ENCODE results near the gene TEX14. TPM values are rescaled to one million over a fixed set of nuclear protein-coding genes. Genes with fewer than 3 reads are reported as not detected.
A peak's percentile ranks its signal among the peaks of the same experiment; 100 is the strongest.
"Not testable (repeated sequence)": the region's sequence is repeated elsewhere in the genome, so short reads cannot be mapped to it uniquely, and the experiment has no call there.

Gene TEX14
- total RNA-seq, 2 experiments from 2014 or later, result 0.30 to 0.43 TPM

DNA sequence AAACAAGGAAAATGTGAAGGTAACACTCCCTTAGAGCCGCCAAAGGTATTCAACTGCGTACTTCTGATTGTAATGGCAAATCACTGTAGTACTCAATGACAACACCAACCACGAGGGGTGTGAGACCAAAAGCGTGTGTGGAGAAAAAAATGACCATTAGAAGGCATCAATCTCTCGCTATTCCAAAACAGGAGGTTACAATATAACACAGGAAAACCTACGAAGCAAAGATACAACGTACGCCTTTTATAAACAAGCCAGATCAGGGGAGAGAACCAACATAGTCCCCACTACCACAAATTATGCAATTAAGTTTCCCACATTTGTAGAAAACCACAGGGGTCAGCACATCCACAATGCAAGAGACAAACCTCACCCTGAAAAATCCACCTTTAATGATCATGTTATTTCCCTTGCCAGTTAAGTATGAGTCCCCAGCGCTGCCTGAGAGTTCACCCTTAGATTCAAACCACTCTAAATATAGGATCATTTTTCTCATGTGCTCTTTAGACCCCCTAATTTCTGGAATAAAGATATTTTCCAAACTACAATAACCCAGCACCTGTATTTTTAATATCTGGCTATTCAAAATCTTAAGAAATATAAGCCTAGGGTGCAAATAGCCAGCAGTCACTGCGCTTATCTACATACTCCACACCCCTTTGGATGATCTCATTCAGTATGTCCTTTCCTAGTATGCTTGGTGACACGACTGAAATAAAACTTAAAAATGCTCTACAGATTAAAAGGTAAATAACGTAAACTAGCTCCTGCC lies 12.4 kb downstream of the TEX14 start:
- ATAC-seq (ENCODE audit: low read depth), result no peak
- no peak overlapping the region for H3K4me3 Mint-ChIP-seq

DNA sequence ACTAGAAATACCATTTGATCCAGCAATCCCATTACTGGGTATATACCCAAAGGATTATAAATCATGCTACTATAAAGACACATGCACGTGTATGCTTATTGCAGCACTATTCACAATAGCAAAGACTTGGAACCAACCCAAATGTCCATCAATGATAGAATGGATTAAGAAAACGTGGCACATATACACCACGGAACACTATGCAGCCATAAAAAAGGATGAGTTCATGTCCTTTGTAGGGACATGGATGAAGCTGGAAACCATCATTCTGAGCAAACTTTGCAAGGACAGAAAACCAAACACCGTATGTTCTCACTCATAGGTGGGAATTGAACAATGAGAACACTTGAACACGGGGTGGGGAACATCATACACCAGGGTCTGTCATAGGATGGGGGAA lies 13.6 kb downstream of the TEX14 start:
- H3K4me3 Mint-ChIP-seq; H3K4me1 Mint-ChIP-seq; H3K9me3 Mint-ChIP-seq; DNase-seq; POLR2A ChIA-PET; H3K27me3 Mint-ChIP-seq; H3K36me3 Mint-ChIP-seq; ATAC-seq (ENCODE audit: low read depth); H3K27ac Mint-ChIP-seq: not testable (repeated sequence)

More for the DNA sequence above, 12.4 kb downstream of the TEX14 start:
- Mint-ChIP-seq H3K27me3 (peaks cover 7% of the 10 kb centered on the region), H3K27ac (no peak overlapping the region), H3K36me3 (no peaks in the 10 kb centered on the region), H3K9me3 (peaks cover 1% of the 10 kb centered on the region), H3K4me1 (no peaks in the 10 kb centered on the region)
- POLR2A ChIA-PET, result no interaction called here
- no peak for DNase-seq

DNA sequence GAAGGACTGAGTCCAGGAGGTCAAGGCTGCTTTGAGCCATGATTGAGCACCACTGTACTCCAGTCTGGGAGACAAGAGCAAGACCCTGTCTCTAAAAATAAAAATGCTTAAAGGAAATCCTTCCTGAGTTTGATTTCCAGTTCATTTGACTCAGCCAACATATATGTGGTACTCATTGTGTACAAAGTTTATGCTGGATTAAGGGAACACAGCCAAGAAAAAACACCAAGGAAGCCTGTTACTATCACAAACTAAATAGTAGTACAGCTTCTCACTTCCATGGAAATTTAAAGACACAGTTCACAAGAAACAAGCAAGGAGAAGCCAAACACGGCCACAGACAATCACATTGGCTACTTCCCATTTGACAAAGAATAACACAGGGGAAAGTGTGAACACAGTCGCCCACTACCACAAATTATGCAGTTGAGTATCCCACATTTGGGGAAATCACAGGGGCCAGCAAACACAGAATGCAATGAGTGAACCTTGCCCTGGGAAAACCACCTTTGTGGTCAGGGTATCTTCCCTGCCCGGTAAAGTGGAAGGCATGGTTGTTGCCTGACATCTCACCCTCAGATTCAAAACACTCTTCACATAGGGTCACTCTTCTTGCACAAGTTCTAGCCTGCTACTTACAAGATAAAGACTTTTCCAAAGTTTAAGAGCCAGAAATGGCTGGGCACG lies 14.5 kb downstream of the TEX14 start:
- Mint-ChIP-seq H3K9me3 (peaks cover 1% of the 10 kb centered on the region), H3K36me3 (no peaks in the 10 kb centered on the region), H3K27ac (no peak overlapping the region), H3K4me1 (no peaks in the 10 kb centered on the region), H3K27me3 (peaks cover 7% of the 10 kb centered on the region), H3K4me3 (no peak overlapping the region)
- POLR2A ChIA-PET, result no interaction called here
- ATAC-seq (ENCODE audit: low read depth) (no peak), DNase-seq (no peak)

DNA sequence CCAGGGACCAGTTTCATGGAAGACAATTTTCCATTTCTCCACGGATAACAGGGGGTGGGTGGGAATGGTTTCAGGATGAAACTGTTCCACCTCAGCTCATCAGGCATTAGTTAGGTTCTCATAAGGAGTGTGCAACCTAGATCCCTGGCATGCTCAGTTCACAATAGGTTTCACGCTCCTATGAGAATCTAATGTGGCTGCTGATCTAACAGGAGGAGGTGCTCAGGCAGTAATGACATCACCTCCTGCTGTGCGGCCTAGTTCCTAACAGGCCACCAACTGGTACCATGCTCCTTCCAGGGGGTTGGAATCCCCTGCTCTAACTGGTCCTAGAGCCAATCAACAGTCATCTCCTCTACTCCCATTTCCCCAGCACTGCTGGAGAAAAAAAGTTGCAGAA lies 19.9 kb downstream of the TEX14 start:
- Mint-ChIP-seq H3K4me3 (no peak overlapping the region), H3K9me3 (no peaks in the 10 kb centered on the region), H3K27me3 (peaks cover 20% of the 10 kb centered on the region), H3K4me1 (peaks cover 2% of the 10 kb centered on the region), H3K27ac (no peak overlapping the region), H3K36me3 (no peaks in the 10 kb centered on the region)
- no peak for ATAC-seq (ENCODE audit: low read depth)
- POLR2A ChIA-PET, result no interaction called here
- DNase-seq, result no peak

DNA sequence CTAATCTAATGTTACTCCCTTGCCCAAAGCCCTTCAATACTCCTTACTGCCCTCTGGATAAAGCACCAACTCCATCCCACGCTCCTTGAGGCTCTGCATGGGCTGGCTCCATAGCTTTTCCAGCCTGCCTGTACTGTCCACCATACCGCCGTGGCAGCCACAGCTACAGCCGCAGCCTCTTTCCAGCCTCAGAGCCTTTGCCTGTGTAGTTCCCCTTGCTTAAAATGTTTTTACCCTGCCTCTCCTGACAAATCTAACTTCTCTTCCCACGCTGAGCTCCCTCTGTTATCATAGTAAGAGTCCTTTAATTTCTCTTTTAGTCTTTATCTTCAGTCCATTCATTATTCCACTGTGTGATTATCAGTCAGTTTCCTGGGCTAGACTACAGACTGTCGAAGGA lies 22.0 kb downstream of the TEX14 start:
- H3K27ac Mint-ChIP-seq, result no peak overlapping the region
- H3K27me3 Mint-ChIP-seq, result peaks cover 19% of the 10 kb centered on the region
- DNase-seq, result no peak
- no peaks in the 10 kb centered on the region for H3K9me3 Mint-ChIP-seq
- POLR2A ChIA-PET, result no interaction called here
- H3K36me3 Mint-ChIP-seq, result no peaks in the 10 kb centered on the region
- H3K4me3 Mint-ChIP-seq, result no peak overlapping the region
- H3K4me1 Mint-ChIP-seq, result peaks cover 8% of the 10 kb centered on the region
- ATAC-seq (ENCODE audit: low read depth), result no peak

DNA sequence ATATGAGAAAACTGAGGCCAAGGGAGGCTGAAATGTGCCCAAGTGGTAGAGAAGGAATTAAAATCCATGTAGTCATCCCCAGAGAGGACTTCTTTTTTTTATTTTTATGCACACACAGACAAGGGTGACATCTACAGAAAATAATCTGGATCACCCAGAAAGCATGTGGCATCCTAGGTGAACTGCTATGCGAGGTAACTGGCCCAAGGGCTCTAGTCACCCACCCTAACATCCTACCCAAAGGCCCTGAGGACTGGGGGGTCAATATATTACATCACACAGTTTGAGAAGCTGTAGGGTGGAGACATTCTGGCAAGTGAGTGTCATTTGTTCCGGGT lies 23.3 kb downstream of the TEX14 start:
- peaks cover 19% of the 10 kb centered on the region for H3K27me3 Mint-ChIP-seq
- H3K36me3 Mint-ChIP-seq, result no peaks in the 10 kb centered on the region
- DNase-seq, result no peak
- peaks cover 8% of the 10 kb centered on the region for H3K4me1 Mint-ChIP-seq
- POLR2A ChIA-PET, result no interaction called here
- no peak overlapping the region for H3K4me3 Mint-ChIP-seq
- ATAC-seq (ENCODE audit: low read depth), result no peak
- no peak overlapping the region for H3K27ac Mint-ChIP-seq
- no peaks in the 10 kb centered on the region for H3K9me3 Mint-ChIP-seq

DNA sequence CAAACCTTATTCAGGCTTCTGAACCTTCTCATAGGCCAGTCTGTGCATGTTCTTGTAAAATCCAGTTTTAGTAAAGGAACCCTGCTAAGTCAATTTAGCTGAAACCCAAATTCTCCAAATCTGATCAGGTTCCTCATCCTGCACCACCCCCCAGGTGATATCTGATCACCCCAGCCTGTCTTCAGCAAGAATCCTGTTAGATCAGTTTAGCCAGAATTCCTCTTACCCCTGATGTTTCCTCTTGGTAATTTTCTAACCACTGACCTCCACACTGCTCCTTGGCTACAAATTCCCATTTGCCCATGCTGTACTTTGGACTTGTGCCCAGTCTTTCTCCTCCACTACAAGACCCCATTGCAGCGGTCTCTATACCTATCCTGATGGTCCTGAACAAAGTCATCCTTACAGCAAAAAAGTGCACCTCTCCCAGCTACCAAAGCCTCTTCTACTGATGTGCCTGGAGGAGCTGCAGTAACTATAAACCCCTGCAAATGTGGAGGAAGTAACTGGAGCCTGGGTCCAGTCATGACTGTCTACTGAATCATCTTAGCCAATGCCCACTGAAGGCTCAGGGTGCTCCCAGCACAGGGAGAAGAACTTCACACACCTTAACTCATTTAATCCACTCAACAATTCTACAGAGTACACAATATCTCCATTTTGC lies 23.8 kb downstream of the TEX14 start:
- no peaks in the 10 kb centered on the region for H3K36me3 Mint-ChIP-seq
- no peaks in the 10 kb centered on the region for H3K9me3 Mint-ChIP-seq
- POLR2A ChIA-PET, result no interaction called here
- ATAC-seq (ENCODE audit: low read depth) (no peak), DNase-seq (no peak)
- peaks cover 8% of the 10 kb centered on the region for H3K4me1 Mint-ChIP-seq
- H3K4me3 Mint-ChIP-seq, result no peak overlapping the region
- peaks cover 19% of the 10 kb centered on the region for H3K27me3 Mint-ChIP-seq
- no peak overlapping the region for H3K27ac Mint-ChIP-seq

DNA sequence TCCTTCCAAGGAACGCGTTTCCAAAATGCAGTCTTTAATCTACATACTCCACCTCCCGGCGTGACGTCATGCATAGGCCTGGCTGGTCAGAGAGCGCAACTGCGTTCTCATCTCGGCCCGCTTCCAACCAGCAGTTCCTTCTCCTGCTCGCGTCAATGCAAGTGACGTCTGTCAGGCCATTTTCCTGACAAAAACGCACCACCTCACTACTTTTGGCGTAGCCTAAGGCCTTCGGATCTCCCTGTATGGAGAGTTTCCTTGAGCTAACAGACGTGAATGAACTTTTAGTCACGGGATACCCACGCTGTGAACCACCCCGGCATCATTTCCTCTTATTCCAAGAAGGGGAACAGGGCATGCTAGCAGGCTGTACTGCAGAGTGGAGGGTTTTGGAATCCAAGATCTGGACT lies 25.0 kb downstream of the TEX14 start:
- H3K27me3 Mint-ChIP-seq, result peaks cover 18% of the 10 kb centered on the region
- peaks cover 8% of the 10 kb centered on the region for H3K4me1 Mint-ChIP-seq
- ATAC-seq (ENCODE audit: low read depth), result no peak
- peak overlapping the region; percentile 35 for H3K4me3 Mint-ChIP-seq
- H3K36me3 Mint-ChIP-seq, result no peaks in the 10 kb centered on the region
- no peak overlapping the region for H3K27ac Mint-ChIP-seq
- DNase-seq, result no peak
- no peaks in the 10 kb centered on the region for H3K9me3 Mint-ChIP-seq
- POLR2A ChIA-PET, result interaction anchor here (1.1 kb wide), 1 partner anchor 35 kb away, joined by 5 read pairs; no protein-coding TSS in a partner anchor

DNA sequence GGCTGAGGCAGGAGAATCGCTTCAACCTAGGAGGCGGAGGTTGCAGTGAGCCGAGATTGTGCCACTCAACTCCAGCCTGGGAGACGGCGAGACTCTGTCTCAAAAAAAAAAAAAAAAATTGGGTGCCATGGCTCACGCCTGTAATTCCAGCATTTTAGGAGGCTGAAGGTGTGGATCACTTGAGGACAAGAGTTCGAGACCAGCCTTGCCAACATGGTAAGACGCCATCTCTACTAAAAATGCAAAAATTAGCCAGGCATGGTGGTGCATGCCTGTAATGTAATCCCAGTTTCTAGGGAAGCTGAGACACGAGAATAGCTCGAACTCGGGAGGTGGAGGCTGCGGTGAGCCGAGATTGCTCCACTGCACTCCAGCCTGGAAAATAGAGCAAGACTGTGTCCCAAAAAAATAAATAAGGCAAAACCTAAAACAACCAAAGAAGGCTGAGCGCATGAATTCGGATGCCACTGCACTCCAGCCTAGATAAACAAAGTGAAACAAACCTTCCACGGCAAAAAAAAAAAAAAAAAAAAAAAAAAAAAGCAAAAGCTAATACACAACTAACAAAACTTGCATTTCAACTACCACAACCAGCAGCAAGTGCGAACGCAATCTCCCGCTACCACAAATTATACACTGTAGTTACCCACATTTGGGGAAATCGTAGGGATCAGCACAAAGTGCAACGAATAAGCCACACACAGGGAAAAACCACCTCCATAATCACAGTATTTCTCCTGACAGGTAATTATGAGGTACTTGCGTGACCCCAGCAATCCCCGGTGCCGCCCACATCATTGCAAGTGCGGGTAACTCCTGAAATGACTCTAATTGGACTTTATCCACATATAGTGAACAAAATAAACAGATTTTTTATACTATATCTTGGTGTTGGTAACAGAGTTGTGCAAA lies 25.6 kb downstream of the TEX14 start:
- H3K27ac Mint-ChIP-seq, result no peak overlapping the region
- no peaks in the 10 kb centered on the region for H3K36me3 Mint-ChIP-seq
- no peak for DNase-seq
- H3K27me3 Mint-ChIP-seq, result peaks cover 16% of the 10 kb centered on the region
- POLR2A ChIA-PET, result interaction anchor here (0.7 to 1.1 kb wide), 3 partner anchors 34 to 151 kb away, joined by 3 to 5 read pairs (median 4); no protein-coding TSS in a partner anchor
- H3K4me3 Mint-ChIP-seq, result no peak overlapping the region
- peaks cover 8% of the 10 kb centered on the region for H3K4me1 Mint-ChIP-seq
- H3K9me3 Mint-ChIP-seq, result no peaks in the 10 kb centered on the region
- no peak for ATAC-seq (ENCODE audit: low read depth)

DNA sequence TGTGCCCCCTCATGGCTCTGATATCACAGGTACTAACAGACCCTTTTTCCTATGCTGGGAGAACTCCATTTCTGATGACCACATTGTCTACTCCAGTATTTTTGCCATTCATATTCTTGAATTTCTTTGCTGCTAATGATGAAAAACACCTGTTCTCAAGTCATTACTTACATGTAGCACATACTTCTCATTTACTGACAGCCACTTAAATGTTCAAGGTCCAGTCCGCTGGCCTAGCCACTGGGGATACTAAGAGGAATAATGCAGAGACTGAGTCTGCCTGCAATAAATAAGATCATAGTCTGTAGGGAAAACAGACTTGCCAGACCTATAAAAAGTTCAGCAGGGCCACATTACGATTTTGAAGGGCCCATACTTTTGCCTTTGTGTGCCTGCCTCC lies 27.5 kb downstream of the TEX14 start:
- POLR2A ChIA-PET, result no interaction called here
- Mint-ChIP-seq H3K9me3 (no peaks in the 10 kb centered on the region), H3K36me3 (no peaks in the 10 kb centered on the region), H3K27ac (no peak overlapping the region), H3K27me3 (peaks cover 14% of the 10 kb centered on the region), H3K4me3 (no peak overlapping the region), H3K4me1 (peaks cover 9% of the 10 kb centered on the region)
- DNase-seq, result no peak
- no peak for ATAC-seq (ENCODE audit: low read depth)

DNA sequence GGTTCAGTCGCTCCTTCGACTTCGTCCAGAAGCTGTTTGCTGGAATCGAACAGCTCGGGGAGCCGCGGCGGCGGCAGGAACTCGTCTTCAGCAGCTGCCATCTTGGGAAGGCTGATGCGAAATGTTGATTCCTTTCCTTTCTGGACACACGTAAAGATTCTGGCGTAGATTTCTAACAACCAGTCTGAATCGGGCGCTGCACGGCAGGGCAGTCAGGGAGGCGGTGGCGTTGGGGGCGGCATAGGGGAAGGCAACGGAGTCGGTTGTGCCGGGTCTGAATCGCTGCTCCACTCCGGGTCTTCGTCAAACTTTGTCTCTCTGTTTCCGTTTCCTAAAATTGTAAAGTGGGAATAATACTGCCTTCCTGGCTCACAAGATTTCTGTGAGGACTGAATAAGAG lies 30.3 kb downstream of the TEX14 start:
- Mint-ChIP-seq H3K4me1 (peaks cover 18% of the 10 kb centered on the region), H3K36me3 (no peaks in the 10 kb centered on the region), H3K27me3 (peaks cover 5% of the 10 kb centered on the region), H3K27ac (no peak overlapping the region), H3K4me3 (no peak overlapping the region), H3K9me3 (peaks cover 3% of the 10 kb centered on the region)
- ATAC-seq (ENCODE audit: low read depth) (no peak), DNase-seq (no peak)
- POLR2A ChIA-PET, result interaction anchor here (6.0 kb wide), 1 partner anchor 30 kb away, joined by 135 read pairs; no protein-coding TSS in a partner anchor

DNA sequence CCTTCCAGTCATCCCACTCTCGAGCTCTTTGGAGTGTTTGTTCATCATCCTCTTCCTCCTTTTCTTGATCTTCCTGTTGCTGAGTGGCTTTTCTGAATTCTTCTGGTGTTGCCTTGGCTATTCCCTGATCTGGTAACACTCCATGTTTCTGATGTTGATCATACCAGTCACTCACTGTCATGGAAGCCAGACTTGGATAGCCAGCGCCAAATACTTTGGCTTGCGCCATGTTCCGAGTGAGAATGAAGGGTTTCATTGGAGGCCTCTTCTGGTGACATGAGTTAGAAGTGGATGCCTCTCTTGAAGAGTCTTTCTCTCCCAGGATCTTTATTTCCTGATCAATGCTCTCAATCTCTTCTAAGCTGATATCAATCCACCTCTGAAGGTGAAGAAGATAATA lies 31.2 kb downstream of the TEX14 start:
- H3K27ac Mint-ChIP-seq, result no peak overlapping the region
- POLR2A ChIA-PET, result interaction anchor here (6.0 kb wide), 1 partner anchor 29 kb away, joined by 135 read pairs; no protein-coding TSS in a partner anchor
- H3K27me3 Mint-ChIP-seq, result peaks cover 5% of the 10 kb centered on the region
- DNase-seq (no peak), ATAC-seq (ENCODE audit: low read depth) (no peak)
- peaks cover 16% of the 10 kb centered on the region for H3K4me1 Mint-ChIP-seq
- H3K9me3 Mint-ChIP-seq, result peaks cover 3% of the 10 kb centered on the region
- H3K36me3 Mint-ChIP-seq, result no peaks in the 10 kb centered on the region
- peak overlapping the region; percentile 21 for H3K4me3 Mint-ChIP-seq

DNA sequence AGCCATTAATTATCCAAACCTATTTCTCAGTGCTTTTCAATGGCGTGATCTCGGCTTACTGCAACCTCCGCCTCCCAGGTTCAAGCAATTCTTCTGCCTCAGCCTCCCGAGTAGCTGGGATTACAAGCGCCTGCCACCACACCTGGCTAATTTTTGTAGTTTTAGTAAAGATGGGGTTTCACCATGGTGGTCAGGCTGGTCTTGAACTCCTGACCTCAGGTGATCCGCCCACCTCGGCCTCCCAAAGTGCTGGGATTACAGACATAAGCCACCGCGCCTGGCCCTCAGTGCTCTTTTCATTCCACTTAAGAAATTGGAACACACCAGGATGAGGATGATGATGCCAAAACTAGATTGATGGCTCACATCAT lies 32.1 kb downstream of the TEX14 start:
- H3K27ac Mint-ChIP-seq; H3K9me3 Mint-ChIP-seq; ATAC-seq (ENCODE audit: low read depth); DNase-seq; H3K36me3 Mint-ChIP-seq; H3K27me3 Mint-ChIP-seq: not testable (repeated sequence)
- H3K4me3 Mint-ChIP-seq, result peak overlapping the region; percentile 72
- POLR2A ChIA-PET, result interaction anchor here (0.6 to 6.0 kb wide), 8 partner anchors 23 to 145 kb away, joined by 3 to 135 read pairs (median 6); partner anchors contain the start of genes MTMR4, RAD51C and TEX14
- peaks cover 16% of the 10 kb centered on the region for H3K4me1 Mint-ChIP-seq
